OCI-LY7 (cell line): ENCODE measurements around the gene MAPT.

Source experiments
- CTCF ChIP-seq: fragments of 200-600 bp; sonication (generic); conservative IDR thresholded peaks from 2 replicates; pipeline ENCODE4 v1.5.1; 2014; ENCODE audit warnings: mild to moderate bottlenecking, antibody characterized with exemption, low read length, moderate library complexity, mixed read lengths
- EZH2phosphoT487 ChIP-seq: fragments of 200-600 bp; sonication (generic); IDR thresholded peaks from 2 replicates; pipeline ENCODE4 v1.6.1; 2018; ENCODE audit warnings: low read depth, borderline replicate concordance, mild to moderate bottlenecking, mixed run types, antibody characterized with exemption, low read length, moderate library complexity, mixed read lengths

DNA sequence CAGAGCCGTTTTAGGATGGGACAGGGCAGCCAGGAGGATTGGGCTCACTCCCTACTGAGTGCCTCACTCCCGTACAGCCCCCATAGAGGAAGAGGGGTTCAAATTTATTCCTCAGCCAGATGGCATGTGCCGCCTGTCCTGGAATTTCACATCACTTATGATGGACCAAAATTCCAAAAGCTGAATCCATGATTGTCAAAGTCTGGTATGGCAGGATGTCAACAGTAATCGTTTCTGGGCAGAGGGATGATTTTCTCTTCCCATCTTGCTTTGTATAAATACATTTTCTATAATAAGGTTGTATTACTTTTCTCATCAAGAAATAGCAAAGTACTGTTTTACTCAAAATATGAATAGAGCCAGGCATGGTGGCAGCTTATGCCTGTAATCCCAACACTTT lies 66.0 kb downstream of the MAPT start:
- TF ChIP-seq CTCF (no peak), EZH2phosphoT487 (no peak)
